GM18867 (cell line): ENCODE data around the gene RNF213.
"Not testable (repeated sequence)": the region's sequence is repeated elsewhere in the genome, so short reads cannot be mapped to it uniquely, and the experiment has no call there.

Experiments
- ATAC-seq: cut with Tn5 transposase; IDR thresholded peaks from one replicate; pipeline ENCODE4 v1.9.1; 2021; ENCODE audit warnings: mild to moderate bottlenecking, moderate library complexity; ENCODE audit not compliant: unreplicated experiment

Gene RNF213

GRCh38 chr17:80291691-80292487, 31.2 kb downstream of the RNF213 start:
- ATAC-seq = no peak

- ATAC-seq = no peak
Measured at GRCh38 chr17:80292521-80292971, 31.9 kb downstream of the RNF213 start.

DNA sequence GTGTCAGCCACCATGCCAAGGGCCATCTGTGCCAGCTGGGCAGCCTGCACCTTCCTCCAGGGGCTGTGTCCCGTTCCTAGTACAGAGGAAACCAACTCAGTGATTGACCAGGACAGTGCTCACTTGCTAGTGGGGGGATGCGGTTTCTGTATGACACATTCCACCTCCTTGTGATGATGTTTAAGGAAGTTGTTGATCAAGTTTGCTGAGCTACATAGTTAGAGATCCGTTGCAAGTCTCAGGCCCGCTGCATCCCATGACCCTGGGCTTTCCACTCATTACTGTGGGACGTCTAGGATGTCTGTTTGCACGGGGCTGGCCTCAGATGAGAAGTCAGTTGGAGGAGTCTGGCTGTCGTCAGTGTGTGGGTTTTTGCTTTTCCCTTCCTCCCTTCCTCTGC, 33.6 kb downstream of the RNF213 start:
- ATAC-seq = no peak

DNA sequence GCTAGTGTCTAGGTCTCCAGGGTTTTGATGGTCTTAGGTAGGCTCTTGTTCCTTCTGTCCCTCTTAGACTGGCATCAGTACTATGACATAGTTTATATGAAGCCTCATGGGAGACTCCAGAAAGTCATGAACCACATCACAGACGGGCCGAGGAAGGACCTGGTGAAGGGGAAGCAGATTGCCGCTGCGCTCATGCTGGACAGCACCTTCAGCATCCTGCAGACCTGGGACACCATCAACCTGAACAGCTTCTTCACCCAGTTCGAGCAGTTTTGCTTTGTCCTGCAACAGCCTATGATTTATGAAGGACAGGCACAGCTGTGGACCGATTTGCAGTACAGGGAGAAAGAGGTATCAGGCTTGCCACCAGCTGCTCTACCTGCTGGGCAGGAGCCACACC, 34.0 kb downstream of the RNF213 start:
- no peak for ATAC-seq

- no peak for ATAC-seq
Measured at GRCh38 chr17:80295146-80295545, 34.5 kb downstream of the RNF213 start.

GRCh38 chr17:80295559-80295958, 34.9 kb downstream of the RNF213 start:
- ATAC-seq = no peak

- ATAC-seq = no peak
Measured at GRCh38 chr17:80296221-80296620, 35.6 kb downstream of the RNF213 start.

DNA sequence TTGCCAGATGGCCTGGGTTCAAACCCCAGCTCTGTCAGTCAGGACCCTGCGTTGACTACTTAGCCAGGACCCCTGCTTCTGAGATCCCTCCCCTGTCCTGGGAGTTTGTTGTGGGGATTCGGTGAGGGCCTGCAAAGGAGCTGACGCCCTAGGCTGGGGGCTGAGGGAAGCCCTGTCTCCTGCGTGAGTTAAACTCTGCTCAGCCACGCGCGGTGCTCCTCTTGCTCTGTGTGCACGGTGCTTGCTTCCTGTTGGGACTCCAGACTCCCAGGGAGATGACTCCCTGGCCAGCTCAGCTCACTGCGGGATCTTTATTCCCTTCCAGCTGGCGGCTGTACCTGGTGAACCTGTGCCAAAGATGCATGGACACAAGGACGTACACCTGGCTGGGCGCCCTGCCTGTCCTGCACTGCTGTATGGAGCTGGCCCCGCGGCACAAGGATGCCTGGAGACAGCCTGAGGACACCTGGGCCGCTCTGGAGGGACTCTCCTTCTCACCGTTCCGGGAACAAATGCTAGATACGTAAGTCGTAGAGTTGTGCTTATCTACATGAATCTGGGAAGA, 37.4 kb downstream of the RNF213 start:
- no peak for ATAC-seq

- not testable (repeated sequence) for ATAC-seq
Measured at GRCh38 chr17:80299350-80300100, 38.9 kb downstream of the RNF213 start.

- not testable (repeated sequence) for ATAC-seq
Measured at GRCh38 chr17:80300756-80301155, 40.1 kb downstream of the RNF213 start.

GRCh38 chr17:80303824-80304223, 43.2 kb downstream of the RNF213 start:
- no peak for ATAC-seq

DNA sequence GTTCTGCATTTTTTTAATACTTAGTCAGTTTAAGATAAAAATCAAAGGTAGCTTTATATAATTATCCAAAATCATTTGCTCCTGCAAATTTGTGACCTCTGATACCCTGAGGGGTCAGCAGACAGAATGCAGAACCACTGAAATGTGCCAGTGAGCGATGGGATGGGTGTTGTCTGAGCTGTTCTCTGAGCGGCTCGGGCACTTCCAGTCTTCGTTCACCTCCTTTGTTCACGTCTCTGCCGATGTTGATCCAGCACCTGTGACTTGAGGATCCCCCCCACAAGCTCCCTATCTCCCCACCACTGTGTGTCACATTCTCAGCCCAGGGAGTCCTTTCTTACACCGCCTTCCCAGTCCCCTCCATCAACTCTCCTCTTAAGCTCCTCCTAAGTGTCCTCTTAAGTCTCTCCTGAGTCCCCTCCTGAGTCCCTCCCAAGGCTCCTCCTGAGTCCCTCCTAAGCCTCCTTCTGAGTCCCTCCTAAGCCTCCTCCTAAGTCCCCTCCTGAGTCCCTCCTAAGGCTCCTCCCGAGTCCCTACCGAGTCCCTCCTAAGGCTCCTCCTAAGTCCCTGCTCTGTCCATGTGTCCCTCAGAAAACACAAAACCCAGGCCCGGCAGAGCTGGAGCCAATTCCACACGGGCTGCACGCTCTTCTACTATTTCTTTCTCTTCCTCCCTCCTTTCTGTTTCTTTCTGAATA, 47.5 kb downstream of the RNF213 start:
- ATAC-seq = no peak

DNA sequence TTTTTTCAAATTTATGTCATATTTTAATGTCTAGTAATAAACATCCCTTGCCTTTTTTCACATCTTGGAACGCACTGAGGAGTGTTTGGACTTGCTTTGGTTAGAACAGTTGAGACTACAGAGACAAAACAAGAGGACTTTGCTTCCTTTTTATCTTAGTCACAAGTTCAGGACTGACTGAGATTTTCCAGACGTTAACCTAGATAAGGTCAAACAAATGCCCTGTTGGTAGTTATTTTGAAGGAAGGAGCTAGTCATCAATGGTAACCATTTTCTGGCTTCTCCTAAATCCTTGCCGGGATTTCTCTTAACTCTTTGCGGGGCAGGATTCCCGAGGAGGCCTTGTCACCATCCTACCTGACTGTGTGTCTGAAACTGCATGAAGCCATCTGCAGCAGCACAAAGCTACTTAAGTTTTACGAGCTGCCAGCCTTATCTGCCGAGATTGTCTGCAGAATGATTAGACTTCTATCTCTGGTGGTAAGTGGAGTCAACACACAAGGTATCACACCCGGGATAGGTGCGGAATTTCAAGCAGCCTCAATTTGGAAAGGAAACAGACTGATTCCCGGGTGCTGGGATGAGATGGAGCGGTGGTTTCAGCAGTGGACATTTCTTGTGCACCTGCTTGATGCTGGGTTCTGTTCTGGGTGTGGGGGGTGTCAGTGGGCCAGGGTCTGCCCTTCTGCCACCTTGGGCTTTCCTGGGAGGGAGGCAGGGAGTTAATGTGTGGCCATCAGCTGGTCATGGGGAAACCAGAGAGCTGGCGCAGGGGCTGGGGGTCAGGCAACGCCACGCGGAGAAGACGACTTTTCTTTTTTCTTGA, 48.3 kb downstream of the RNF213 start:
- ATAC-seq = no peak

DNA sequence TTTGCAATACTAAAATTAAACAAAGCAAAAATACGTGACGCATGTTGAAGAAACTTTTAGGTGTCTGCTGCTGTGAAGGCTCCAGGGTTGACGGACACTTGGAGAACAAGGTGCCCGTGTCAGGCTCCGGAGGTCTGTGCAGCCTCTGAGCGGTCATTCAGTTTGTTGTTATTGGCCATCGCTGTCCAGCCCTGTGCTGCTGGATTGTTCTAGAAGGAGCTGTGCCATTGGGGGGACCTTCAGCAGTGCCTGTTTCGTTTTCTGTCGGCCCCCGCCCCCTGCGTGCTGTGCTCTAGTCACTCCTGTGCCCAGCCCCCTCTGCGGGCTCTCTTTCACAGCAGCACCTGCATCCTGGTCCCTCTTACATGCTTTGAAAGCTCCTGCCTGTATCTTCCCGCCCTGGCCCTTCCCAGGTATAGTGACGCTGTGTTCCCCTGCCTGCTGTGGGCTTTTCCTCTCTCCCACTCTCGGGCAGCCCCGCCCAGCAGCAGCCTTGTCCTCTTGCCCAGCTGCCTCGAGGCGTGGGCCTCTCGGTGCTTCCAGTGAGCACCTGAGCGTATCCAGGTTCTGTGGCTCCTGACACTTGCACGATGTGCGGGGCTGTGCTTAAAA, 50.7 kb downstream of the RNF213 start:
- no peak for ATAC-seq

- no peak for ATAC-seq
Measured at GRCh38 chr17:80312621-80313135, 52.0 kb downstream of the RNF213 start.

DNA sequence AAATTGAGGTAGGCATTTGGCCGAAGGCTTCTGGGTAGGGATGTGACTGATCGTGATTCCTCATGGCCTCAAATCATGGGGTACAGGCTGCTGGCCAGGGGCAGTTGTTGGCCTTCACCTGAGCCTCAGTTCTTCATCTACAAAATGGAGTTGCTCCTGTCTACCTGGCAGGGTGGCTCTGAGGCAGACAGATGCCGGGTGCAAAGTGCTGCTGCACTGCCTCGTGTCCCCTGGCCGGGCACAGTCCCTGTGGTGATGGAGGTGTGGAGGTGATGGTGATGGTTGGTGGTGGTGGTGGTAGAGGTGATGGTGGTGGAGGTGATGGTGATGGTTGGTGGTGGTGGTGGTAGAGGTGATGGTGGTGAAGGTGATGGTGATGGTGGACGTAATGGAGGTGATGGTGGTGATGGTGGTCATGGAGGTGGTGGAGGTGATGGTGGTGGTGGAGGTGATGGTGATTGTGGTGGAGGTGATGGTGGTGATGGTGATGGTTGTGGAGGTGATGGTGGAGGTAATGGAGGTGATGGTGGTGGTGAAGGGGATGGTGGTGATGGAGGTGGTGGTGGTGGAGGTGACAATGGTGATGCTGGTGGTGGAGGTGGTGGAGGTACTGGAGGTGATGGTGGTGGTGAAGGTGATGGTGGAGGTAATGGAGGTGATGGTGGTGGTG, 52.6 kb downstream of the RNF213 start:
- no peak for ATAC-seq

GRCh38 chr17:80313946-80314345, 53.3 kb downstream of the RNF213 start:
- ATAC-seq = not testable (repeated sequence)

DNA sequence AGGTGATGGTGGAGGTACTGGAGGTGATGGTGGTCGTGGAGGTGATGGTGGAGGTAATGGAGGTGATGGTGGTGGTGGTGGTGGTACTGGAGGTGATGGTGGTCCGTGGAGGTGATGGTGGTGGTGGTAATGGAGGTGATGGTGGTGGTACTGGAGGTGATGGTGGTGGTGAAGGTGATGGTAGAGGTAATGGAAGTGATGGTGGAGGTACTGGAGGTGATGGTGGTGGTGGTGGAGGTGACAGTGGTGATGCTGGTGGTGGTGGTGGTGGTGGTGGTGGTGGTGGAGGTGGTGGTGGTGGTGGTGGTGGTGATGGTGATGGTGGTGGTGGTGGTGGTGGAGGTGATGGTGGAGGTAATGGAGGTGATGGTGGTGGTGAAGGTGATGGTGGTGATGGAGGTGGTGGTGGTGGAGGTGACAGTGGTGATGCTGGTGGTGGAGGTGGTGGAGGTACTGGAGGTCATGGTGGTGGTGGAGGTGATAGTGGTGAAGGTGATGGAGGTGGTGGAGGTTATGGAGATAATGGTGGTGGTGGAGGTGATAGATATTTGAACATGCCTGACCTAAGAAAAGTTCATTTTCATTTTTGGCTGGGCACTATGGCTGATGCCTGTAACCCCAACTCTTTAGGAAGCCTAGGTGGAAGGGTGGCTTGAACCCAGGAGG, 55.0 kb downstream of the RNF213 start:
- ATAC-seq = no peak

- no peak for ATAC-seq
Measured at GRCh38 chr17:80316431-80316830, 55.8 kb downstream of the RNF213 start.
